GM23338 (cell line): ENCODE data around the gene AFF3. TPM values are rescaled to one million over a fixed set of nuclear protein-coding genes. Genes with fewer than 3 reads are reported as not detected.

Source experiments
- ATAC-seq: fragments of 200-7000 bp; cut with Tn5 transposase; 3 replicates; pipeline ENCODE4 v1.9.1; 2020
- DNase-seq: peaks from one replicate; pipeline ENCODE4 v3.0.0-alpha.2; 2015; ENCODE audit warnings: low spot score
- H2AFZ ChIP-seq: fragments of 200-600 bp; sonication (generic); 2 replicates; pipeline ENCODE4 v1.8.0; 2016; ENCODE audit warnings: antibody characterized with exemption, mild to moderate bottlenecking, moderate library complexity
- H3F3A ChIP-seq: fragments of 200-600 bp; sonication (generic); replicated peaks from 2 replicates; pipeline ENCODE4 v1.8.0; 2017; ENCODE audit warnings: antibody characterized with exemption, mixed run types, low read depth
- H3K27ac ChIP-seq: fragments of 200-600 bp; sonication (generic); 2 replicates; pipeline ENCODE4 v1.6.1; 2016; ENCODE audit warnings: low read depth
- H3K27me3 ChIP-seq: fragments of 200-600 bp; sonication (generic); 2 replicates; pipeline ENCODE4 v1.8.0; 2016; ENCODE audit warnings: mild to moderate bottlenecking, mixed run types, moderate library complexity; ENCODE audit not compliant: insufficient read depth
- H3K36me3 ChIP-seq: fragments of 200-600 bp; sonication (generic); 2 replicates; pipeline ENCODE4 v1.8.0; 2016; ENCODE audit warnings: mild to moderate bottlenecking; ENCODE audit not compliant: insufficient read depth
- H3K4me1 ChIP-seq: fragments of 200-600 bp; sonication (generic); 2 replicates; pipeline ENCODE4 v1.8.0; 2016; ENCODE audit warnings: mild to moderate bottlenecking, moderate library complexity; ENCODE audit not compliant: insufficient read depth
- H3K4me2 ChIP-seq: fragments of 200-600 bp; sonication (generic); 2 replicates; pipeline ENCODE4 v1.7.1; 2017; ENCODE audit warnings: mixed run types
- H3K4me3 ChIP-seq: fragments of 200-600 bp; sonication (generic); 2 replicates; pipeline ENCODE4 v1.6.1; 2016; ENCODE audit warnings: mixed run types
- H3K79me2 ChIP-seq: fragments of 200-600 bp; sonication (generic); replicated peaks from 2 replicates; pipeline ENCODE4 v1.8.0; 2017; ENCODE audit warnings: mild to moderate bottlenecking; ENCODE audit not compliant: insufficient read depth
- H3K9me2 ChIP-seq: fragments of 200-600 bp; sonication (generic); 2 replicates; pipeline ENCODE4 v1.8.0; 2017; ENCODE audit not compliant: insufficient read depth
- H4K20me1 ChIP-seq: fragments of 200-600 bp; sonication (generic); replicated peaks from 2 replicates; pipeline ENCODE4 v1.8.0; 2017; ENCODE audit warnings: mild to moderate bottlenecking; ENCODE audit not compliant: insufficient read depth
- H3K27ac Mint-ChIP-seq: 2 replicates; pipeline ENCODE4 v1.8.0; 2020; ENCODE audit warnings: inconsistent platforms, mild to moderate bottlenecking, moderate library complexity, mixed read lengths
- H3K27me3 Mint-ChIP-seq: 3 replicates; pipeline ENCODE4 v1.8.0; 2022; ENCODE audit warnings: low read depth, mild to moderate bottlenecking, moderate library complexity, mixed read lengths, inconsistent platforms; ENCODE audit not compliant: insufficient read depth, poor library complexity
- H3K36me3 Mint-ChIP-seq: 3 replicates; pipeline ENCODE4 v1.8.0; 2021; ENCODE audit warnings: low read depth, mild to moderate bottlenecking, inconsistent platforms, moderate library complexity, mixed read lengths
- H3K4me1 Mint-ChIP-seq: 3 replicates; pipeline ENCODE4 v1.8.0; 2020; ENCODE audit warnings: mild to moderate bottlenecking, inconsistent platforms, mixed read lengths
- H3K4me3 Mint-ChIP-seq: 3 replicates; pipeline ENCODE4 v1.8.0; 2021; ENCODE audit warnings: moderate library complexity, mild to moderate bottlenecking, inconsistent platforms, mixed read lengths
- H3K9me3 Mint-ChIP-seq: 3 replicates; pipeline ENCODE4 v1.8.0; 2020; ENCODE audit warnings: moderate library complexity, mild to moderate bottlenecking, inconsistent platforms, mixed read lengths
- CREB1 ChIP-seq: fragments of 250-450 bp; sonication (Bioruptor Pico); IDR thresholded peaks from 2 replicates; pipeline ENCODE4 v1.5.0; 2020; ENCODE audit warnings: low read depth, mild to moderate bottlenecking, moderate library complexity
- CTCF ChIP-seq, 2 experiments: fragments of 200-600 bp in 1 of 2; sonication (generic) in 1 of 2; conservative IDR thresholded peaks; 2 replicates each; pipeline versions ENCODE4 v1.5.1 to v1.6.1; 2016 to 2017; ENCODE audit warnings: antibody characterized with exemption in 2 of 2, low read depth in 2 of 2, mild to moderate bottlenecking in 2 of 2, moderate library complexity in 1 of 2
- ETS1 ChIP-seq: IDR thresholded peaks from 2 replicates; pipeline ENCODE4 v1.6.1; 2016; ENCODE audit warnings: antibody characterized with exemption
- EZH2 ChIP-seq: fragments of 200-600 bp; sonication (generic); IDR thresholded peaks from one replicate; pipeline ENCODE4 v1.8.0; 2017; ENCODE audit warnings: antibody characterized with exemption, mild to moderate bottlenecking, low read depth; ENCODE audit not compliant: unreplicated experiment
- EZH2phosphoT487 ChIP-seq: fragments of 200-600 bp; sonication (generic); IDR thresholded peaks from one replicate; pipeline ENCODE4 v1.8.1; 2018; ENCODE audit warnings: antibody characterized with exemption; ENCODE audit not compliant: unreplicated experiment
- JUNB ChIP-seq: IDR thresholded peaks from one replicate; pipeline ENCODE4 v1.6.1; 2016; ENCODE audit warnings: antibody characterized with exemption; ENCODE audit not compliant: unreplicated experiment
- NANOG ChIP-seq: IDR thresholded peaks from 2 replicates; pipeline ENCODE4 v1.6.1; 2016; ENCODE audit warnings: antibody characterized with exemption, borderline replicate concordance
- POLR2AphosphoS5 ChIP-seq: IDR thresholded peaks from 2 replicates; pipeline ENCODE4 v1.6.1; 2016; ENCODE audit warnings: antibody characterized with exemption, low read depth
- REST ChIP-seq: IDR thresholded peaks from one replicate; pipeline ENCODE4 v1.6.1; 2018; ENCODE audit warnings: antibody characterized with exemption; ENCODE audit not compliant: unreplicated experiment
- ZNF114 ChIP-seq: fragments of 250-450 bp; sonication (Bioruptor Pico); IDR thresholded peaks from 2 replicates; pipeline ENCODE4 v1.5.0; 2020; ENCODE audit warnings: mild to moderate bottlenecking, moderate library complexity
- ZNF331 ChIP-seq: fragments of 250-450 bp; sonication (Bioruptor Pico); IDR thresholded peaks from 2 replicates; pipeline ENCODE4 v1.5.0; 2020; ENCODE audit warnings: low read depth, mild to moderate bottlenecking, moderate library complexity
- ZNF462 ChIP-seq: fragments of 250-450 bp; sonication (Bioruptor Pico); IDR thresholded peaks from 2 replicates; pipeline ENCODE4 v1.5.0; 2020; ENCODE audit warnings: mild to moderate bottlenecking, moderate library complexity
- polyA plus RNA-seq: library from polyadenylated mRNA; unstranded; fragments of >200 nt; fragmentation: Nextera tagmentation; extraction: Ambion mirVana; gene quantifications from 2 replicates; pipeline ENCODE4 v1.2.1, GENCODE V29; 2016
- total RNA-seq: library from RNA; depleted of rRNA; stranded (reverse); fragments of >200 nt; shearing (Covaris generic); gene quantifications from 2 replicates; pipeline ENCODE4 v1.2.3, GENCODE V29; 2014

Gene AFF3
- total and polyA plus RNA-seq, 2 experiments from 2014 or later: 0.73 to 1.4 TPM

- TF ChIP-seq CREB1 (CRISPR knock-in tag): no peak
- TF ChIP-seq JUNB: no peak
- TF ChIP-seq POLR2AphosphoS5: no peak
Observed at GRCh38 chr2:100034431-100034830, 108.0 kb downstream of the AFF3 start (continued).

GRCh38 chr2:100033976-100034375 is 108.4 kb downstream of the AFF3 start:
- Histone ChIP-seq H3K27me3 (no peaks in the 10 kb centered on the region), H3K4me3 (no peak overlapping the region), H3K79me2 (no peaks in the 10 kb centered on the region), H3K4me1 (no peaks in the 10 kb centered on the region), H3F3A (no peaks in the 10 kb centered on the region), H3K4me2 (no peak overlapping the region), H3K27ac (no peak overlapping the region), H3K9me2 (no peaks in the 10 kb centered on the region), H2AFZ (no peak overlapping the region), H3K36me3 (no peaks in the 10 kb centered on the region), H4K20me1 (no peaks in the 10 kb centered on the region)
- Mint-ChIP-seq H3K36me3 (no peaks in the 10 kb centered on the region), H3K9me3 (no peaks in the 10 kb centered on the region), H3K27ac (no peak overlapping the region), H3K4me1 (peaks cover 10% of the 10 kb centered on the region; the same call in 2 of the 3 replicates), H3K4me3 (no peak overlapping the region), H3K27me3 (peaks cover 4% of the 10 kb centered on the region)
- ATAC-seq (no peak), DNase-seq (no peak)
- TF ChIP-seq NANOG (no peak), POLR2AphosphoS5 (no peak), ZNF114 (CRISPR knock-in tag) (no peak), ETS1 (no peak), JUNB (no peak), CTCF (conservative IDR thresholded peaks at IDR 0.05; ENCODE audit: low read depth in 2 of 2) (no peak), ZNF331 (CRISPR knock-in tag) (no peak), EZH2 (no peak), REST (no peak), EZH2phosphoT487 (no peak), ZNF462 (CRISPR knock-in tag) (no peak)
